HG02943 (cell line): ENCODE results near the gene LRIG1.
A peak's percentile ranks its signal among the peaks of the same experiment; 100 is the strongest.

Experiments used
- ATAC-seq: cut with Tn5 transposase; IDR thresholded peaks from one replicate; pipeline ENCODE4 v1.9.1; 2021; ENCODE audit warnings: mild to moderate bottlenecking, low read depth, moderate library complexity; ENCODE audit not compliant: unreplicated experiment

Gene LRIG1

GRCh38 chr3:66507423-66508260 lies 6.8 kb upstream of the LRIG1 start:
- ATAC-seq = no peak

- no peak for ATAC-seq
These were observed 5.3 kb upstream of the LRIG1 start for GRCh38 chr3:66506154-66506553.

- no peak for ATAC-seq
These were observed 4.2 kb upstream of the LRIG1 start for GRCh38 chr3:66504850-66505641.

- ATAC-seq = no peak
These were observed 2.2 kb upstream of the LRIG1 start for GRCh38 chr3:66502981-66503380.

- no peak for ATAC-seq
These were observed 1.5 kb upstream of the LRIG1 start for GRCh38 chr3:66502245-66502874.

- ATAC-seq = no peak
These were observed 842 bp upstream of the LRIG1 start for GRCh38 chr3:66501483-66502244.

GRCh38 chr3:66499881-66500575 lies 794 bp downstream of the LRIG1 start:
- peak; percentile 19 for ATAC-seq

GRCh38 chr3:66498687-66499621 lies 1.9 kb downstream of the LRIG1 start:
- no peak for ATAC-seq

- no peak for ATAC-seq
These were observed 2.7 kb downstream of the LRIG1 start for GRCh38 chr3:66497985-66498671.

GRCh38 chr3:66497288-66497984 lies 3.4 kb downstream of the LRIG1 start:
- no peak for ATAC-seq

GRCh38 chr3:66496746-66497145 lies 4.1 kb downstream of the LRIG1 start:
- no peak for ATAC-seq

- no peak for ATAC-seq
These were observed 4.5 kb downstream of the LRIG1 start for GRCh38 chr3:66496301-66496700.

- ATAC-seq = no peak
These were observed 5.2 kb downstream of the LRIG1 start for GRCh38 chr3:66495668-66496045.

- ATAC-seq = no peak
These were observed 5.7 kb downstream of the LRIG1 start for GRCh38 chr3:66494959-66495667.

- no peak for ATAC-seq
These were observed 7.2 kb downstream of the LRIG1 start for GRCh38 chr3:66493458-66494099.

- ATAC-seq = no peak
These were observed 8.2 kb downstream of the LRIG1 start for GRCh38 chr3:66492672-66493071.

GRCh38 chr3:66492071-66492470 lies 8.8 kb downstream of the LRIG1 start:
- no peak for ATAC-seq
